Mesothelial cell of epicardium (in vitro differentiated cells): ENCODE results near the gene WWC2. TPM values are rescaled to one million over a fixed set of nuclear protein-coding genes. Genes with fewer than 3 reads are reported as not detected.

ENCODE experiments used
- DNase-seq, 2 experiments: peaks; one replicate each; pipeline ENCODE4 v3.0.0; 2021; ENCODE audit warnings: low spot score in 2 of 2; ENCODE audit not compliant: unreplicated experiment in 2 of 2
- H3K27ac Mint-ChIP-seq: 2 replicates; pipeline ENCODE4 v1.8.0; 2021; ENCODE audit warnings: mixed read lengths
- H3K27me3 Mint-ChIP-seq: 2 replicates; pipeline ENCODE4 v1.8.0; 2021; ENCODE audit warnings: low read depth, mixed read lengths
- H3K36me3 Mint-ChIP-seq: 2 replicates; pipeline ENCODE4 v1.8.0; 2021; ENCODE audit warnings: mixed read lengths
- H3K4me1 Mint-ChIP-seq: 2 replicates; pipeline ENCODE4 v1.8.0; 2021; ENCODE audit warnings: mixed read lengths
- H3K4me3 Mint-ChIP-seq: 2 replicates; pipeline ENCODE4 v1.8.0; 2021; ENCODE audit warnings: mild to moderate bottlenecking, moderate library complexity, mixed read lengths
- H3K9me3 Mint-ChIP-seq: 2 replicates; pipeline ENCODE4 v1.8.0; 2021; ENCODE audit warnings: mixed read lengths
- CTCF ChIP-seq: fragments of 200-600 bp; sonication (generic); IDR thresholded peaks from one replicate; pipeline ENCODE4 v1.5.0; 2021; ENCODE audit warnings: antibody characterized with exemption; ENCODE audit not compliant: unreplicated experiment
- total RNA-seq: library from RNA; stranded (reverse); gene quantifications from 3 replicates; pipeline ENCODE4 v1.2.1, GENCODE V29; 2021

Gene WWC2
- total RNA-seq, 1 donor from 2014 or later: 64.1 TPM

GRCh38 chr4:183180621-183181020, 81.6 kb downstream of the WWC2 start:
- DNase-seq: no peak

GRCh38 chr4:183181081-183181480, 82.0 kb downstream of the WWC2 start:
- peaks cover 8% of the 10 kb centered on the region for H3K36me3 Mint-ChIP-seq
- H3K27me3 Mint-ChIP-seq: no peaks in the 10 kb centered on the region
- peaks cover 9% of the 10 kb centered on the region for H3K9me3 Mint-ChIP-seq
- H3K4me1 Mint-ChIP-seq: peaks cover 17% of the 10 kb centered on the region
- H3K4me3 Mint-ChIP-seq: no peak overlapping the region
- no peak for TF ChIP-seq CTCF
- DNase-seq: no peak
- no peak overlapping the region for H3K27ac Mint-ChIP-seq

More at GRCh38 chr4:183180621-183181020, 81.6 kb downstream of the WWC2 start:
- Mint-ChIP-seq H3K4me1 (peaks cover 21% of the 10 kb centered on the region), H3K27ac (no peak overlapping the region), H3K4me3 (no peak overlapping the region), H3K36me3 (peaks cover 8% of the 10 kb centered on the region), H3K27me3 (no peaks in the 10 kb centered on the region), H3K9me3 (peaks cover 9% of the 10 kb centered on the region)
- TF ChIP-seq CTCF: no peak

GRCh38 chr4:183182873-183183725, 84.0 kb downstream of the WWC2 start:
- peaks cover 10% of the 10 kb centered on the region for H3K36me3 Mint-ChIP-seq
- no peak overlapping the region for H3K4me3 Mint-ChIP-seq
- peaks cover 9% of the 10 kb centered on the region for H3K9me3 Mint-ChIP-seq
- TF ChIP-seq CTCF: no peak
- DNase-seq: no peak
- no peak overlapping the region for H3K27ac Mint-ChIP-seq
- no peaks in the 10 kb centered on the region for H3K27me3 Mint-ChIP-seq
- peaks cover 13% of the 10 kb centered on the region for H3K4me1 Mint-ChIP-seq

- H3K27ac Mint-ChIP-seq: no peak overlapping the region
Observed at GRCh38 chr4:183183906-183184535, 85.0 kb downstream of the WWC2 start.

GRCh38 chr4:183185018-183185417, 86.0 kb downstream of the WWC2 start:
- H3K36me3 Mint-ChIP-seq: peaks cover 10% of the 10 kb centered on the region
- no peaks in the 10 kb centered on the region for H3K27me3 Mint-ChIP-seq
- no peak overlapping the region for H3K4me3 Mint-ChIP-seq
- no peak for TF ChIP-seq CTCF
- H3K27ac Mint-ChIP-seq: no peak overlapping the region
- no peak for DNase-seq
- H3K4me1 Mint-ChIP-seq: peaks cover 13% of the 10 kb centered on the region
- peaks cover 9% of the 10 kb centered on the region for H3K9me3 Mint-ChIP-seq

More at GRCh38 chr4:183183906-183184535, 85.0 kb downstream of the WWC2 start:
- Mint-ChIP-seq H3K4me3 (no peak overlapping the region), H3K4me1 (peaks cover 13% of the 10 kb centered on the region), H3K27me3 (no peaks in the 10 kb centered on the region), H3K9me3 (peaks cover 9% of the 10 kb centered on the region), H3K36me3 (peaks cover 10% of the 10 kb centered on the region)
- DNase-seq: no peak
- TF ChIP-seq CTCF: no peak
